Body of pancreas (tissue), 4 donors: ENCODE measurements around the gene TACC2.

Source experiments
- CTCF ChIP-seq, 7 experiments: fragments of 450-650 bp in 4 of 7; fragments of 200-600 bp in 3 of 7; sonication (generic) in 3 of 7; IDR thresholded peaks; one replicate each; pipeline ENCODE4 v1.5.1; 2016 to 2019; ENCODE audit warnings: antibody characterized with exemption in 7 of 7
- POLR2A ChIP-seq, 3 donors: fragments of 450-650 bp; IDR thresholded peaks; one replicate each; pipeline ENCODE4 v1.6.1; 2016; ENCODE audit warnings: antibody characterized with exemption in 3 of 3, mild to moderate bottlenecking in 2 of 3

GRCh38 chr10:121949451-121949850 lies 39.5 kb upstream of the TACC2 start:
- TF ChIP-seq CTCF (IDR thresholded peaks at IDR 0.05): no peak
- TF ChIP-seq POLR2A (IDR thresholded peaks at IDR 0.05): no peak
